H9 (cell line): ENCODE results near the gene PUM1. TPM values are rescaled to one million over a fixed set of nuclear protein-coding genes. Genes with fewer than 3 reads are reported as not detected.

Experiments
- DNase-seq: peaks from one replicate; pipeline ENCODE4 v3.0.0-alpha.2; 2017
- H2AFZ ChIP-seq: one replicate; pipeline ENCODE4 v1.6.1; 2013; ENCODE audit warnings: mild to moderate bottlenecking, low read length, control low read depth, moderate library complexity
- H2AK5ac ChIP-seq: 2 replicates; pipeline ENCODE4 v1.6.1; 2013; ENCODE audit warnings: low read length, control low read depth, mixed read lengths; ENCODE audit not compliant: insufficient read length
- H2BK120ac ChIP-seq: one replicate; pipeline ENCODE4 v1.6.1; 2013; ENCODE audit warnings: low read depth, mild to moderate bottlenecking, low read length, control low read depth, inconsistent platforms; ENCODE audit not compliant: poor library complexity, severe bottlenecking
- H2BK12ac ChIP-seq: 2 replicates; pipeline ENCODE4 v1.6.1; 2013; ENCODE audit warnings: low read length, control low read depth, mixed read lengths, low read depth; ENCODE audit not compliant: insufficient read length
- H2BK15ac ChIP-seq: 2 replicates; pipeline ENCODE4 v1.6.1; 2013; ENCODE audit warnings: low read depth, low read length, control low read depth
- H2BK20ac ChIP-seq: one replicate; pipeline ENCODE4 v1.6.1; 2013; ENCODE audit warnings: low read depth, mild to moderate bottlenecking, low read length, control low read depth, inconsistent platforms; ENCODE audit not compliant: poor library complexity, severe bottlenecking
- H2BK5ac ChIP-seq: 2 replicates; pipeline ENCODE4 v1.6.1; 2013; ENCODE audit warnings: low read length, control low read depth, mixed read lengths; ENCODE audit not compliant: insufficient read length
- H3K14ac ChIP-seq: 2 replicates; pipeline ENCODE4 v1.6.1; 2013; ENCODE audit warnings: low read length, control low read depth; ENCODE audit not compliant: insufficient read depth
- H3K18ac ChIP-seq: 2 replicates; pipeline ENCODE4 v1.6.1; 2013; ENCODE audit warnings: low read depth, mild to moderate bottlenecking, mixed read lengths, low read length, control low read depth; ENCODE audit not compliant: insufficient read length
- H3K23ac ChIP-seq: 2 replicates; pipeline ENCODE4 v1.6.1; 2013; ENCODE audit warnings: low read length, control low read depth, mixed read lengths, low read depth; ENCODE audit not compliant: insufficient read length
- H3K23me2 ChIP-seq: 2 replicates; pipeline ENCODE4 v1.6.1; 2013; ENCODE audit warnings: low read depth, mild to moderate bottlenecking, mixed read lengths, low read length, control low read depth; ENCODE audit not compliant: insufficient read length, poor library complexity, severe bottlenecking
- H3K27ac ChIP-seq: 2 replicates; pipeline ENCODE4 v1.5.1; 2013; ENCODE audit warnings: low read length, control low read depth, mixed read lengths, low read depth; ENCODE audit not compliant: insufficient read length
- H3K27me3 ChIP-seq: 2 replicates; pipeline ENCODE4 v1.6.1; 2013; ENCODE audit warnings: low read length, control low read depth, inconsistent platforms; ENCODE audit not compliant: insufficient read depth
- H3K4ac ChIP-seq: 2 replicates; pipeline ENCODE4 v1.6.1; 2013; ENCODE audit warnings: low read depth, mild to moderate bottlenecking, control low read depth, inconsistent platforms, low read length, moderate library complexity
- H3K4me1 ChIP-seq: 2 replicates; pipeline ENCODE4 v1.6.1; 2013; ENCODE audit warnings: low read length, control low read depth, inconsistent platforms; ENCODE audit not compliant: insufficient read depth
- H3K4me2 ChIP-seq: 2 replicates; pipeline ENCODE4 v1.6.1; 2013; ENCODE audit warnings: low read length, control low read depth, mixed read lengths; ENCODE audit not compliant: insufficient read length, insufficient read depth
- H3K56ac ChIP-seq: 2 replicates; pipeline ENCODE4 v1.6.1; 2013; ENCODE audit warnings: low read depth, mild to moderate bottlenecking, mixed read lengths, low read length, control low read depth; ENCODE audit not compliant: insufficient read length
- H3K79me1 ChIP-seq: 2 replicates; pipeline ENCODE4 v1.6.1; 2013; ENCODE audit warnings: low read depth, mild to moderate bottlenecking, moderate library complexity, low read length, control low read depth, inconsistent platforms; ENCODE audit not compliant: insufficient read depth, poor library complexity, severe bottlenecking
- H3K79me2 ChIP-seq: 2 replicates; pipeline ENCODE4 v1.6.1; 2013; ENCODE audit warnings: low read length, control low read depth, inconsistent platforms; ENCODE audit not compliant: insufficient read depth
- H3K9ac ChIP-seq: 2 replicates; pipeline ENCODE4 v1.6.1; 2013; ENCODE audit warnings: low read length, control low read depth, mixed read lengths; ENCODE audit not compliant: insufficient read length; ENCODE audit errors: extremely low read depth
- H3K9me3 ChIP-seq: one replicate; pipeline ENCODE4 v1.6.1; 2013; ENCODE audit warnings: low read depth, low read length, inconsistent platforms; ENCODE audit not compliant: control insufficient read depth
- H3T11ph ChIP-seq: one replicate; pipeline ENCODE4 v1.6.1; 2013; ENCODE audit warnings: mild to moderate bottlenecking, low read length, control low read depth, inconsistent platforms
- H4K20me1 ChIP-seq: one replicate; pipeline ENCODE4 v1.6.1; 2013; ENCODE audit not compliant: control insufficient read depth, insufficient read length, insufficient read depth
- H4K5ac ChIP-seq: 2 replicates; pipeline ENCODE4 v1.6.1; 2013; ENCODE audit warnings: low read depth, mild to moderate bottlenecking, mixed read lengths, low read length, control low read depth; ENCODE audit not compliant: insufficient read length
- H4K8ac ChIP-seq: replicated peaks from 2 replicates; pipeline ENCODE4 v1.6.1; 2013; ENCODE audit warnings: low read length, control low read depth, mixed read lengths, low read depth; ENCODE audit not compliant: insufficient read length
- H4K91ac ChIP-seq: 2 replicates; pipeline ENCODE4 v1.6.1; 2013; ENCODE audit warnings: low read depth, mild to moderate bottlenecking, moderate library complexity, mixed read lengths, low read length, control low read depth; ENCODE audit not compliant: insufficient read length
- H3K27ac Mint-ChIP-seq, 3 experiments: 2 replicates in 2 of 3; 3 replicates in 1 of 3; pipeline ENCODE4 v1.8.0; 2020 to 2021; ENCODE audit warnings: mixed read lengths in 3 of 3, mild to moderate bottlenecking in 1 of 3, moderate library complexity in 1 of 3
- H3K27me3 Mint-ChIP-seq: 2 replicates; pipeline ENCODE4 v1.8.0; 2021; ENCODE audit warnings: low read depth, mild to moderate bottlenecking, moderate library complexity, mixed read lengths
- H3K36me3 Mint-ChIP-seq, 3 experiments: 2 replicates in 2 of 3; 3 replicates in 1 of 3; pipeline ENCODE4 v1.8.0; 2020 to 2021; ENCODE audit warnings: low read depth in 3 of 3, mixed read lengths in 3 of 3; ENCODE audit not compliant: insufficient read depth in 1 of 3
- H3K4me1 Mint-ChIP-seq, 2 experiments: 2 replicates each; pipeline ENCODE4 v1.8.0; 2020; ENCODE audit warnings: mixed read lengths in 2 of 2
- H3K4me3 Mint-ChIP-seq, 2 experiments: 2 replicates in 1 of 2; 3 replicates in 1 of 2; pipeline ENCODE4 v1.8.0; 2020 to 2021; ENCODE audit warnings: mild to moderate bottlenecking in 2 of 2, mixed read lengths in 2 of 2, moderate library complexity in 1 of 2
- H3K9me3 Mint-ChIP-seq, 2 experiments: 2 replicates in 1 of 2; 3 replicates in 1 of 2; pipeline ENCODE4 v1.8.0; 2020; ENCODE audit warnings: mild to moderate bottlenecking in 2 of 2, mixed read lengths in 2 of 2, moderate library complexity in 1 of 2
- WGBS: extraction: QIAGEN DNeasy Blood & Tissue Kit; methylation state at CpG from one replicate; pipeline ENCODE4 v1.1.7; 2013; ENCODE audit warnings: missing lambda C conversion rate, low lambda C conversion rate, mixed read lengths; ENCODE audit not compliant: insufficient read length; ENCODE audit errors: extremely low coverage; 5-methylcytosine and 5-hydroxymethylcytosine counted together
- total RNA-seq: library from RNA; stranded (reverse); gene quantifications from 2 replicates; pipeline ENCODE4 v1.2.1, GENCODE V29; 2021
- TF ChIP-seq, protein P1 (sequence below): fragments of 200-600 bp; sonication (generic); conservative IDR thresholded peaks from 3 replicates; pipeline ENCODE4 v1.8.0; 2021; ENCODE audit warnings: antibody characterized with exemption, mild to moderate bottlenecking

Gene PUM1
- total RNA-seq, 1 experiment from 2014 or later = 164 TPM

DNA sequence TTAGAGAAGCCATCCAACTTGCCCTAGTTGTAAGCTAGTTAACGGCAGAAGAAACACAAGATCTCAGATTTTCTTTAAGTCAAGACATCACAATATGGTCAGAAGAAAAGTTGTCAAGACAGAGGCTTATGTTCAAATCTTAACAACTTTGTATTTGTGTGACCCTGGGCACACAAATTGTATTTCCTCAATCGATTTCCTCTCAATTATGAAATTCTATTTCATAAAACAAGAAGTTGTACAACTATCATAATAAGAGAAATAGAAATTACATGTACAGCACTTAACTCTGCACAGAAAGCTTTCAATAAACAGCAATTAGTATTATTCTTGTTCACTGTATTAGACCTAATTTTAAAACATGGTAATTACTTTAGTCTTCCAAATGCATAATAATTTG is 94.0 kb downstream of the PUM1 start:
- no peaks in the 10 kb centered on the region for H3K23me2 ChIP-seq
- no peak overlapping the region for H3K18ac ChIP-seq
- H2BK120ac ChIP-seq = no peak overlapping the region
- no peak overlapping the region for H3K27ac ChIP-seq
- no peak overlapping the region for H4K8ac ChIP-seq
- Mint-ChIP-seq H3K4me1 (peaks cover 8 to 22% of the 10 kb centered on the region in 2 experiments; a peak in 3 of 4 replicates), H3K36me3 (peaks cover 36 to 79% (median 73%) of the 10 kb centered on the region in 3 experiments), H3K27me3 (no peaks in the 10 kb centered on the region), H3K27ac (no peak overlapping the region), H3K4me3 (no peak overlapping the region), H3K9me3 (no peaks in the 10 kb centered on the region)
- H3K79me2 ChIP-seq = peaks cover 3% of the 10 kb centered on the region; the same call in 1 of the 2 replicates
- no peak overlapping the region for H2BK12ac ChIP-seq
- no peak overlapping the region for H3K9ac ChIP-seq
- no CpG with 5 or more reads among the region's 2 CpGs for WGBS
- no peak overlapping the region for H3K23ac ChIP-seq
- no peak overlapping the region for H2BK15ac ChIP-seq
- no peak overlapping the region for H2BK5ac ChIP-seq
- H3K4me1 ChIP-seq = no peaks in the 10 kb centered on the region
- H3K9me3 ChIP-seq = no peaks in the 10 kb centered on the region
- no peak overlapping the region for H3K14ac ChIP-seq
- H3K79me1 ChIP-seq = peaks cover 6% of the 10 kb centered on the region
- no peak overlapping the region for H2AK5ac ChIP-seq
- no peak overlapping the region for H3K56ac ChIP-seq
- H4K5ac ChIP-seq = no peak overlapping the region
- no peak overlapping the region for H3K4me2 ChIP-seq
- H4K20me1 ChIP-seq = no peaks in the 10 kb centered on the region
- DNase-seq = no peak
- H2BK20ac ChIP-seq = no peak overlapping the region
- H4K91ac ChIP-seq = no peak overlapping the region
- no peak overlapping the region for H3K4ac ChIP-seq
- H3K27me3 ChIP-seq = no peaks in the 10 kb centered on the region
- no peak overlapping the region for H3T11ph ChIP-seq
- TF ChIP-seq, protein P1, sequence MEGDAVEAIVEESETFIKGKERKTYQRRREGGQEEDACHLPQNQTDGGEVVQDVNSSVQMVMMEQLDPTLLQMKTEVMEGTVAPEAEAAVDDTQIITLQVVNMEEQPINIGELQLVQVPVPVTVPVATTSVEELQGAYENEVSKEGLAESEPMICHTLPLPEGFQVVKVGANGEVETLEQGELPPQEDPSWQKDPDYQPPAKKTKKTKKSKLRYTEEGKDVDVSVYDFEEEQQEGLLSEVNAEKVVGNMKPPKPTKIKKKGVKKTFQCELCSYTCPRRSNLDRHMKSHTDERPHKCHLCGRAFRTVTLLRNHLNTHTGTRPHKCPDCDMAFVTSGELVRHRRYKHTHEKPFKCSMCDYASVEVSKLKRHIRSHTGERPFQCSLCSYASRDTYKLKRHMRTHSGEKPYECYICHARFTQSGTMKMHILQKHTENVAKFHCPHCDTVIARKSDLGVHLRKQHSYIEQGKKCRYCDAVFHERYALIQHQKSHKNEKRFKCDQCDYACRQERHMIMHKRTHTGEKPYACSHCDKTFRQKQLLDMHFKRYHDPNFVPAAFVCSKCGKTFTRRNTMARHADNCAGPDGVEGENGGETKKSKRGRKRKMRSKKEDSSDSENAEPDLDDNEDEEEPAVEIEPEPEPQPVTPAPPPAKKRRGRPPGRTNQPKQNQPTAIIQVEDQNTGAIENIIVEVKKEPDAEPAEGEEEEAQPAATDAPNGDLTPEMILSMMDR = no peak
- no peak overlapping the region for H2AFZ ChIP-seq
